GM08714 (cell line): Measurements from ENCODE around the gene HABP4.

Experiments used
- H3K4me3 ChIP-seq: fragments of 200-500 bp; sonication (Bioruptor generic); 2 replicates; pipeline ENCODE4 v1.5.1; 2014; ENCODE audit warnings: mild to moderate bottlenecking, low read length, inconsistent platforms
- ZNF274 ChIP-seq: IDR thresholded peaks from 2 replicates; pipeline ENCODE4 v1.6.1; 2012; ENCODE audit warnings: mild to moderate bottlenecking, low read depth, low read length

The HABP4 gene

DNA sequence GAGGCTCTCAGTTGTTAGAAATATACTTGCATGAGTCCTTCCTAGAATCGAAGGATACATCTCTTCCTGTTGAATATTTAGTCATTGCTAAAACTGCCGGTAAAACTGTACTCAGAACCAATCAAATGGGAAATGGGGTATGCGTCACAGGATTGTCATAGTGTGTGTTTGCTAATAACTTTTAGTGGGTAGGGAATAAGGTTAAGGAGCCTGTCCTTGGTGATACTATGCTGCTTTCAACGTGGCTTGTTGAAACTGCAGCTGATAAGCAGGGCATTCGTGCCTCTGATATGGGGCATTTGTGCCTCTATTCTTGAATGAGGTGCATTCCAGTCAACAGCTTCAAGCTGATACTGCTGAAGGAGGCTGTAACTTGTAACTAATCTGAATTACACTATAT lies 26.6 kb downstream of the HABP4 start:
- no peak overlapping the region for H3K4me3 ChIP-seq
- TF ChIP-seq ZNF274, result no peak

- no peak overlapping the region for H3K4me3 ChIP-seq
- TF ChIP-seq ZNF274, result no peak
Observed at GRCh38 chr9:96478829-96479371, 28.9 kb downstream of the HABP4 start.

- H3K4me3 ChIP-seq, result no peak overlapping the region
- TF ChIP-seq ZNF274, result no peak
Observed at GRCh38 chr9:96480736-96481135, 30.8 kb downstream of the HABP4 start.

- H3K4me3 ChIP-seq, result no peak overlapping the region
- no peak for TF ChIP-seq ZNF274
Observed at GRCh38 chr9:96482476-96482875, 32.5 kb downstream of the HABP4 start.

DNA sequence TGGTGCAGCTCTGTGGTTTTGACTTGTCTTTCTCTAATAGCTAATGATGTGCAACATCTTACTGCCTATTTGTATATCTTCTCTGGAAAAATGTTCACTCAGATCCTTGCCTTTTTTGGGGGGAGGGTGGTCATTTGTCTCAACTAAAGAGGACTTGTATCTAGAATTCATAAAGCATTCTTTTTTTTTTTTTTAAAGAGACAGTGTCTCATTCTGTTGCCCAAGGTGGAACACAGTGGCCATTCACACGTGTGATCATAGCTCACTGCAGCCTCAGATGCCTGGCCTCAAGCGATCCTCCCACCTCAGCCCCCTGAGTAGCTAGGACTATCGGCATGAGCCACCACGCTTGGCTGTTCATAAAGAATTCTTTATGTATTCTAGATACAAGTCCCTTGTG lies 33.2 kb downstream of the HABP4 start:
- no peak for TF ChIP-seq ZNF274
- H3K4me3 ChIP-seq, result no peak overlapping the region

GRCh38 chr9:96483733-96484390 lies 33.9 kb downstream of the HABP4 start:
- H3K4me3 ChIP-seq, result no peak overlapping the region

DNA sequence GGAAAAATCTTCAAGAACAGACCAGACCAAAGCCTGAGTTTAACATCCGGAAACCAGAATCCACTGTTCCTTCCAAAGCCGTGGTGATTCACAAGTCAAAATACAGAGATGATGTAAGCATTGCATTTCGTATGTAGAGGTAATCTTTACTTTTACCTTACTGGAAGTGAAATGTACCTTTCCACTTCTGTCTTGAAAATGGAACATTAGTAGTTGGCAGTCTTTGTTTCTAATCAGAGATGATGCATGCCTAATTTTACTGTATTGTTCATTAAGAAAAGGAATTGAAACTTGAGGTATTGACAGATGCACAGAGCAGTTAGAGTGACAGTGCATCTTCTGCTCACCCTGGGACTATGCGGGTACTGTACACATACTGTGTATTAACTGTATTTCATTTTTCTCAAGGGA lies 34.6 kb downstream of the HABP4 start:
- no peak overlapping the region for H3K4me3 ChIP-seq
- TF ChIP-seq ZNF274, result no peak

More at GRCh38 chr9:96483733-96484390, 33.9 kb downstream of the HABP4 start:
- no peak for TF ChIP-seq ZNF274

DNA sequence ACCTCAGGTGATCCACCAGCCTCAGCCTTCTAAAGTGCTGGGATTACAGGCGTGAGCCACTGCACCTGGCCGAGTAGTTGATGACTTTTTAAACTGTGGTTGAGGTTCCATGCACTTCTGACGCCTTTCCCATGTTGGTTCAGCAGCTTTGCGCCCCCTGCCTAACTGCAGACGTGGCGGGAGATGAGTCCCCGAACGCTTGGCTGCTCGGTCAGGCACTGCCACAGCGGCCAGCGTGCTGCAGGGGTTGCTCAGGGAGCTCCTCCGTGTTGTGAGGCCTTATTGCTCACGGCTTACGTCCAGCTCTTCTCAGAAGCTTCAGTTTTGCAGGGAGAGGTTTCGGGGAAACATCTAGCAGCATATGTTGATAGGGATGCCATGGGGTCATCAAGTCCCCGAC lies 35.3 kb downstream of the HABP4 start:
- TF ChIP-seq ZNF274, result no peak
- H3K4me3 ChIP-seq, result no peak overlapping the region

GRCh38 chr9:96486386-96487028 lies 36.5 kb downstream of the HABP4 start:
- TF ChIP-seq ZNF274, result no peak
- no peak overlapping the region for H3K4me3 ChIP-seq

DNA sequence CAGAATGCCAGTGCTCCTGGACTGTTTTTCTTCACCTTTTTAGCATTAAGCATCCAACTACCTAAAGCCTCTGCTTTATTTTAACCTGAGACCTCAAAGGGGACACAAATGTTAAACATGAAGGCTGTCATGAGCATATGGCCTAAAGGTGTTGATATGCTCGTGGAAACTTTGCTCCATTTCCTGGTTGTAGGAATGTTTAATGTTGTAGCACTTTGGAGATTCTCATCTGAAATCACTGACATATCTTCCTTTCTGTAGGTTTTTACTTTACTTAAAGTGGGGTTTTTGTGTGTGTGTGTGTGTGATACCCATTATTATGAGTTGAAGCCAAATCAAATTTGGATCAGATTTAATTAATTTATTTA lies 37.0 kb downstream of the HABP4 start:
- no peak for TF ChIP-seq ZNF274
- H3K4me3 ChIP-seq, result no peak overlapping the region

DNA sequence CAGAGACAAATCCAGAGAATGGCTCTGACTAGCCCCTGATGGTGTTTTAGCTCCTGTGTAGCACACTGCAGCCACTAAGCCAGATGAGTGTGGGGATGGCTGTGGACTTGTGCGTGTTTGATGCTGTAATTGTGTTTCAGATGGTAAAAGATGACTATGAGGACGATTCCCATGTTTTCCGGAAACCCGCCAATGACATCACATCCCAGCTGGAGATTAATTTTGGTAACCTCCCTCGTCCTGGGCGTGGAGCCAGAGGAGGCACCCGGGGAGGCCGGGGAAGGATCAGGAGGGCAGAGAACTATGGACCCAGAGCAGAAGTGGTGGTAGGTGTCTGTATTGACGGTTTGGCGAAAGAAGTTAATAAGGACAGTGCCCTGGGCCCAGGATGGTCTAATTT lies 38.0 kb downstream of the HABP4 start:
- TF ChIP-seq ZNF274, result no peak
- H3K4me3 ChIP-seq, result no peak overlapping the region

DNA sequence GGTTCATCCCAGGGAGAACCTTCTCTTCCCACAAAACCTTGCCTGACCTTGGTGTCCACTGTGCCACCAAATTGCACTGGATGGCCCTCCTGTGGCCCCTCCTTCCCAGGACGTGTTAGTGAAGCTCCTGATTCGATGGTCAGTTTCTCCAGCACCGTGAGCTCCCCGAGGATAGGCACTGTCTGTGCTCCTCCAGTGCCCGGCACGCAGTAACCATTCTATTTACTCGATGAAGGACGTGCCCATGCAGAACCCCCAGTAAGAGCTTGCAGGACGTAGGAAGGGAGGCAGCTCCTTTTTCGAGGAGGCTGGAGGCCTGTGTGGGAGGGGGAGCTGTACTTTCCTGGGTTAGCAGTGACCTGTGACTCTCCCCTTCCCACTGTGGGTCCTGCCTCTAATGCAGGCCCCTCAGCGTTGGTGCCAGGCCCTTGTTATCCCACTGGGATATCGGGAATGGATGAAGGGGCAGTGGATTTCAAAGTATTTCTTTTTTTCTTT lies 39.6 kb downstream of the HABP4 start:
- no peak overlapping the region for H3K4me3 ChIP-seq
- no peak for TF ChIP-seq ZNF274

DNA sequence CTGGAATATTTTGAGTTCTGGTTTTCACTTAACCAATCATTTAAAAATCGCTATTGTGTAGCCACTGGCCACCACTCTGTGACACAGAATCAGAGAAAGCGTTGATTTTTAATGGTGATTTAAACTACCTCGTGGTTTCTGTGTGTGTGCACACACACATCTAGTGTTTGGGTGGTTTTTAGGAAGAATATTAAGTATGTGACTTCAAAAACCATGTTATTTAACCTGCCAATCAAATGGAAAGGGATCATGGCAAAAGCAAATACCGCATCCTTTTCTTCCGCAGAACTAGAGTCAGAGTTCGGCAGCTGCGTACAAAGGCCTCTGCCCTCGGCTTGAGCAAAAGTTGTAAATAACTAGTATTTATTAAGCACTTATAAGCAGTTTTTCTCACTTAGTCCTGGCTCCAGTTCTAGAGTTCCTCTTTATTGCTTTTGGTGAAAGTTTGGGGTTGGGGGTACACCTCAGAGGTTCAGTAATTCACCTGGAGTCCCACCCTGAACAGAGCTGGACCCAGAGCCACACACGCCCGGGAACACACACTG lies 40.6 kb downstream of the HABP4 start:
- TF ChIP-seq ZNF274, result no peak
- H3K4me3 ChIP-seq, result no peak overlapping the region

- no peak for TF ChIP-seq ZNF274
- no peak overlapping the region for H3K4me3 ChIP-seq
Observed at GRCh38 chr9:96491079-96491879, 41.3 kb downstream of the HABP4 start.
